DMS153 treated with DMSO at 0.1 percent for 48 hours (cell line): ENCODE results near the gene ARPC4.

Experiments
- DNase-seq: peaks from one replicate; lab custom pipeline; 2025; ENCODE audit not compliant: unreplicated experiment; lab: John Stamatoyannopoulos, UW

ARPC4 gene

GRCh38 chr3:9792405-9793160 lies at the start of gene ARPC4, which contains the start of gene TADA3:
TSS of gene ARPC4 (plus strand) at chr3:9793082. CDS start at chr3:9793122, 40 bp downstream.
TSS of gene TADA3 (minus strand) at chr3:9792473. CDS start at chr3:9791466, 1,007 bp downstream.
- peak; percentile 78 for DNase-seq

- no peak for DNase-seq
These were observed 49.3 kb upstream of the ARPC4 start for GRCh38 chr3:9743548-9743947.

GRCh38 chr3:9744162-9744561 lies 48.7 kb upstream of the ARPC4 start:
- DNase-seq = no peak

- no peak for DNase-seq
These were observed 47.4 kb upstream of the ARPC4 start for GRCh38 chr3:9745521-9745920.

- no peak for DNase-seq
These were observed 46.6 kb upstream of the ARPC4 start for GRCh38 chr3:9746330-9746729.

- no peak for DNase-seq
These were observed 45.6 kb upstream of the ARPC4 start for GRCh38 chr3:9747267-9747666.

GRCh38 chr3:9748031-9748430 lies 44.9 kb upstream of the ARPC4 start:
- DNase-seq = no peak

- no peak for DNase-seq
These were observed 43.6 kb upstream of the ARPC4 start for GRCh38 chr3:9749296-9749644.

- peak; percentile 74 for DNase-seq
These were observed 43.0 kb upstream of the ARPC4 start, which contains the start of gene OGG1 for GRCh38 chr3:9749645-9750555. TSS of gene OGG1 (plus strand) at chr3:9749952. CDS start at chr3:9750287, 335 bp downstream.

GRCh38 chr3:9750556-9751411 lies 42.1 kb upstream of the ARPC4 start:
- no peak for DNase-seq

- no peak for DNase-seq
These were observed 38.2 kb upstream of the ARPC4 start for GRCh38 chr3:9754678-9755077.

- DNase-seq = no peak
These were observed 35.5 kb upstream of the ARPC4 start for GRCh38 chr3:9757427-9757826.

GRCh38 chr3:9760779-9761505 lies 31.9 kb upstream of the ARPC4 start:
- no peak for DNase-seq

- DNase-seq = no peak
These were observed 31.0 kb upstream of the ARPC4 start for GRCh38 chr3:9761919-9762318.

GRCh38 chr3:9762871-9763270 lies 30.0 kb upstream of the ARPC4 start:
- no peak for DNase-seq

- DNase-seq = no peak
These were observed 27.0 kb upstream of the ARPC4 start for GRCh38 chr3:9765865-9766264.

GRCh38 chr3:9767418-9767817 lies 25.5 kb upstream of the ARPC4 start:
- no peak for DNase-seq

GRCh38 chr3:9768141-9768775 lies 24.6 kb upstream of the ARPC4 start:
- no peak for DNase-seq

GRCh38 chr3:9769012-9769411 lies 23.9 kb upstream of the ARPC4 start:
- no peak for DNase-seq
